K562 (cell line): ENCODE measurements around the gene TMEM248. TPM values are rescaled to one million over a fixed set of nuclear protein-coding genes. Genes with fewer than 3 reads are reported as not detected.

Source experiments
- EP400 ChIP-seq: fragments of 450-650 bp; IDR thresholded peaks from 2 replicates; pipeline ENCODE4 v1.6.1; 2017; ENCODE audit warnings: antibody characterized with exemption, mild to moderate bottlenecking, moderate library complexity
- OTX1 ChIP-seq: fragments of 450-650 bp; formaldehyde crosslinking; IDR thresholded peaks from 2 replicates; pipeline ENCODE4 v1.4.0; 2022; ENCODE audit warnings: mild to moderate bottlenecking
- SMARCA5 ChIP-seq: fragments of 450-650 bp; IDR thresholded peaks from 2 replicates; pipeline ENCODE4 v1.6.1; 2016
- TOE1 ChIP-seq, 2 experiments: fragments of 450-650 bp in 1 of 2; sonication (generic) in 1 of 2; formaldehyde crosslinking in 1 of 2; IDR thresholded peaks; 2 replicates each; pipeline versions ENCODE4 v1.7.1 to v1.8.0; 2016 to 2022; ENCODE audit warnings: borderline replicate concordance in 2 of 2, mild to moderate bottlenecking in 2 of 2, antibody characterized with exemption in 1 of 2, inconsistent platforms in 1 of 2, low read depth in 1 of 2, missing genetic modification reagents in 1 of 2, moderate library complexity in 1 of 2
- polyA plus RNA-seq, 8 experiments: library from polyadenylated mRNA; depleted of rRNA in 4 of 8; stranded (reverse) in 5 of 8; unstranded in 3 of 8; fragments of >200 nt; fragmentation: Nextera tagmentation in 2 of 8; fragmentation: Illumina TruSeq in 1 of 8; extraction: Ambion mirVana in 2 of 8; extraction: Trizol in 1 of 8; gene quantifications; 2 replicates each; pipeline versions ENCODE4 v1.2.1 to v1.2.3, GENCODE V29; 2011 to 2014; ENCODE audit warnings: inconsistent platforms in 1 of 8, missing spikeins in 1 of 8
- total RNA-seq, 7 experiments: library from RNA; depleted of rRNA in 6 of 7; stranded (reverse); fragments of >200 nt in 6 of 7; fragmentation: Illumina TruSeq in 2 of 7; extraction: Trizol in 2 of 7; gene quantifications; 2 replicates each; pipeline versions ENCODE4 v1.2.1 to v1.2.3, GENCODE V29; 2011 to 2021; ENCODE audit warnings: low replicate concordance in 1 of 7
- TF ChIP-seq, protein P1 (sequence below): sonication (generic); formaldehyde crosslinking; IDR thresholded peaks from 2 replicates; pipeline ENCODE4 v1.8.0; 2022; ENCODE audit warnings: mild to moderate bottlenecking, missing genetic modification reagents, borderline replicate concordance
- TF ChIP-seq, protein P2 (sequence below), 2 experiments: IDR thresholded peaks in 1 of 2; conservative IDR thresholded peaks in 1 of 2; 2 replicates each; pipeline ENCODE4 v1.6.1; 2016; ENCODE audit warnings: low read depth in 2 of 2, mild to moderate bottlenecking in 1 of 2, missing compliant biosample characterization in 1 of 2, missing genetic modification characterization in 1 of 2, moderate library complexity in 1 of 2

The TMEM248 gene
- total and polyA plus RNA-seq, 9 of the 15 experiments (the other 6 are each of a cell fraction or from before 2014, with no cell fraction given) = 6.3 to 132 (median 64.4) TPM

- TF ChIP-seq, protein P1, sequence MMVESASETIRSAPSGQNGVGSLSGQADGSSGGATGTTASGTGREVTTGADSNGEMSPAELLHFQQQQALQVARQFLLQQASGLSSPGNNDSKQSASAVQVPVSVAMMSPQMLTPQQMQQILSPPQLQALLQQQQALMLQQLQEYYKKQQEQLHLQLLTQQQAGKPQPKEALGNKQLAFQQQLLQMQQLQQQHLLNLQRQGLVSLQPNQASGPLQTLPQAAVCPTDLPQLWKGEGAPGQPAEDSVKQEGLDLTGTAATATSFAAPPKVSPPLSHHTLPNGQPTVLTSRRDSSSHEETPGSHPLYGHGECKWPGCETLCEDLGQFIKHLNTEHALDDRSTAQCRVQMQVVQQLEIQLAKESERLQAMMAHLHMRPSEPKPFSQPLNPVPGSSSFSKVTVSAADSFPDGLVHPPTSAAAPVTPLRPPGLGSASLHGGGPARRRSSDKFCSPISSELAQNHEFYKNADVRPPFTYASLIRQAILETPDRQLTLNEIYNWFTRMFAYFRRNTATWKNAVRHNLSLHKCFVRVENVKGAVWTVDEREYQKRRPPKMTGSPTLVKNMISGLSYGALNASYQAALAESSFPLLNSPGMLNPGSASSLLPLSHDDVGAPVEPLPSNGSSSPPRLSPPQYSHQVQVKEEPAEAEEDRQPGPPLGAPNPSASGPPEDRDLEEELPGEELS = 0 out of 2 replicates have a peak, but pooled peaks have one; percentile 34
- TF ChIP-seq EP400 (no peak), TOE1 (IDR thresholded peaks at IDR 0.05; ENCODE audit: borderline replicate concordance) (no peak), TOE1 (CRISPR knock-in tag; IDR thresholded peaks at IDR 0.05; ENCODE audit: borderline replicate concordance, low read depth) (no peak), SMARCA5 (peak; percentile 40; the same call in 1 of the 2 replicates), OTX1 (no peak)
- TF ChIP-seq, protein P2, sequence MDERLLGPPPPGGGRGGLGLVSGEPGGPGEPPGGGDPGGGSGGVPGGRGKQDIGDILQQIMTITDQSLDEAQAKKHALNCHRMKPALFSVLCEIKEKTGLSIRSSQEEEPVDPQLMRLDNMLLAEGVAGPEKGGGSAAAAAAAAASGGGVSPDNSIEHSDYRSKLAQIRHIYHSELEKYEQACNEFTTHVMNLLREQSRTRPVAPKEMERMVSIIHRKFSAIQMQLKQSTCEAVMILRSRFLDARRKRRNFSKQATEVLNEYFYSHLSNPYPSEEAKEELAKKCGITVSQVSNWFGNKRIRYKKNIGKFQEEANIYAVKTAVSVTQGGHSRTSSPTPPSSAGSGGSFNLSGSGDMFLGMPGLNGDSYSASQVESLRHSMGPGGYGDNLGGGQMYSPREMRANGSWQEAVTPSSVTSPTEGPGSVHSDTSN (CRISPR knock-in tag; IDR thresholded peaks at IDR 0.05; ENCODE audit: low read depth) = no peak
- TF ChIP-seq, protein P2 (tag; conservative IDR thresholded peaks at IDR 0.05; ENCODE audit: low read depth) = no peak
These were observed 1.3 kb upstream of the TMEM248 start (continued) for GRCh38 chr7:66919704-66920103.
